Spleen (tissue), 11 donors: ENCODE measurements around the gene LRP1B. TPM values are rescaled to one million over a fixed set of nuclear protein-coding genes. Genes with fewer than 3 reads are reported as not detected.

Experiments used
- DNase-seq: peaks from one replicate; pipeline ENCODE4 v3.0.0-alpha.2; 2020
- H3K27ac ChIP-seq, 8 donors: fragments of 200-600 bp; sonication (generic) in 7 of 8; 1 replicate in 4 of 8; 2 replicates in 4 of 8; pipeline versions ENCODE4 v1.5.0 to v1.8.0; 2016 to 2021; ENCODE audit warnings: inconsistent platforms in 4 of 8, mild to moderate bottlenecking in 4 of 8, moderate library complexity in 1 of 8
- H3K27me3 ChIP-seq, 7 donors: fragments of 200-600 bp; sonication (generic) in 6 of 7; replicated peaks in 1 of 7; 1 replicate in 4 of 7; 2 replicates in 3 of 7; pipeline versions ENCODE4 v1.5.0 to v1.8.0; 2016 to 2021; ENCODE audit warnings: inconsistent platforms in 3 of 7, mild to moderate bottlenecking in 1 of 7
- H3K36me3 ChIP-seq, 6 donors: fragments of 200-600 bp; sonication (generic) in 5 of 6; 1 replicate in 4 of 6; 2 replicates in 2 of 6; pipeline versions ENCODE4 v1.5.0 to v1.8.0; 2016 to 2021; ENCODE audit warnings: inconsistent platforms in 2 of 6
- H3K4me1 ChIP-seq, 6 donors: fragments of 200-600 bp; sonication (generic) in 5 of 6; 1 replicate in 3 of 6; 2 replicates in 3 of 6; pipeline versions ENCODE4 v1.5.0 to v1.8.0; 2016 to 2021; ENCODE audit warnings: inconsistent platforms in 3 of 6
- H3K4me3 ChIP-seq, 8 donors: fragments of 200-600 bp; sonication (generic) in 7 of 8; 1 replicate in 4 of 8; 2 replicates in 4 of 8; pipeline versions ENCODE4 v1.5.0 to v1.8.0; 2016 to 2021; ENCODE audit warnings: inconsistent platforms in 4 of 8, mild to moderate bottlenecking in 4 of 8, moderate library complexity in 2 of 8
- H3K9me3 ChIP-seq, 8 donors: fragments of 200-600 bp; sonication (generic) in 7 of 8; 1 replicate in 4 of 8; 2 replicates in 4 of 8; pipeline versions ENCODE4 v1.5.0 to v1.8.0; 2016 to 2021; ENCODE audit warnings: inconsistent platforms in 4 of 8
- CTCF ChIP-seq, 11 experiments: fragments of 200-600 bp in 7 of 11; fragments of 450-650 bp in 4 of 11; sonication (generic) in 4 of 11; IDR thresholded peaks in 8 of 11; conservative IDR thresholded peaks in 3 of 11; 1 replicate in 7 of 11; 2 replicates in 4 of 11; pipeline versions ENCODE4 v1.4.0 to v1.8.0; 2016 to 2021; ENCODE audit warnings: antibody characterized with exemption in 11 of 11, inconsistent platforms in 4 of 11, mild to moderate bottlenecking in 1 of 11
- POLR2A ChIP-seq, 3 donors: fragments of 450-650 bp; IDR thresholded peaks; one replicate each; pipeline ENCODE4 v1.5.1; 2017; ENCODE audit warnings: antibody characterized with exemption in 3 of 3, mild to moderate bottlenecking in 1 of 3
- POLR2AphosphoS5 ChIP-seq, 3 donors: sonication (generic); formaldehyde crosslinking; IDR thresholded peaks; one replicate each; pipeline ENCODE4 v1.5.1; 2017; ENCODE audit warnings: antibody characterized with exemption in 3 of 3
- WGBS, 5 donors: extraction: QIAGEN DNeasy Blood & Tissue Kit in 3 of 5; methylation state at CpG; one replicate each; pipeline versions ENCODE4 v1.1.5 to v1.1.7; 2013 to 2018; 5-methylcytosine and 5-hydroxymethylcytosine counted together
- intact Hi-C: fragments of 100-400 bp; cut with DNase I; formaldehyde crosslinking; loops from one replicate; pipeline ENCODE4 v1.15.0; 2023; ENCODE audit warnings: low total_unique reads
- polyA plus RNA-seq, 3 donors: library from polyadenylated mRNA; stranded (reverse); fragments of 200-250 nt; gene quantifications; one replicate each; pipeline ENCODE4 v1.2.1, GENCODE V29; 2013
- total RNA-seq, 7 donors: library from RNA; depleted of rRNA in 3 of 7; stranded (reverse); fragments of >200 nt in 3 of 7; fragmentation: NEBNext Ultra II Directional in 4 of 7; extraction: Animal tissue kit (Norgen Biotek cat#: 25700) in 4 of 7; gene quantifications; one replicate each; pipeline versions ENCODE4 v1.1.0 to v1.2.1, GENCODE V29; 2016 to 2021
- donor health status: healthy with polysubstance abuse.
- donor health status: DM: no; HTN: no; CAD: no; lungs with moderate emphysema.
- donor health status: DM: no; HTN: no; CAD: no.
- donor health status: Bipolar disorder and iron deficiency.
- donor health status: healthy.
- donor health status: DM: no; HTN: no; CAD: no.
- donor health status: DM: yes; HTN: yes; CAD: no.

LRP1B gene
- total and polyA plus RNA-seq, 10 donors = 0.02 to 0.85 (median 0.08) TPM; not detected in 2

GRCh38 chr2:142065700-142066099 lies 65.1 kb downstream of the LRP1B start:
- TF ChIP-seq POLR2A (IDR thresholded peaks at IDR 0.05) (no peak), POLR2AphosphoS5 (IDR thresholded peaks at IDR 0.05) (no peak), CTCF (IDR thresholded peaks at IDR 0.05 in 8 of 11, conservative IDR thresholded peaks at IDR 0.05 in 3 of 11) (no peak)
- Histone ChIP-seq H3K4me1 (no peaks in the 10 kb centered on the region), H3K36me3 (no peaks in the 10 kb centered on the region), H3K27ac (no peak overlapping the region), H3K4me3 (no peak overlapping the region), H3K9me3 (no peaks in the 10 kb centered on the region), H3K27me3 (no peaks in the 10 kb centered on the region)
- intact Hi-C loops = no loop called here
- no peak for DNase-seq
- 73 to 85% (median 76%) methylated on average over 3 of the region's 3 CpGs for WGBS, 5 donors

- TF ChIP-seq POLR2A (IDR thresholded peaks at IDR 0.05) = no peak
- TF ChIP-seq POLR2AphosphoS5 (IDR thresholded peaks at IDR 0.05) = no peak
- no peak for TF ChIP-seq CTCF (IDR thresholded peaks at IDR 0.05 in 8 of 11, conservative IDR thresholded peaks at IDR 0.05 in 3 of 11)
- Histone ChIP-seq H3K27ac (no peak overlapping the region), H3K4me3 (no peak overlapping the region), H3K4me1 (no peaks in the 10 kb centered on the region), H3K27me3 (no peaks in the 10 kb centered on the region), H3K36me3 (no peaks in the 10 kb centered on the region), H3K9me3 (no peaks in the 10 kb centered on the region)
- DNase-seq = no peak
- intact Hi-C loops = no loop called here
- WGBS, 5 donors = 86 to 95% (median 91%) methylated on average over 1 of the region's 1 CpG
These were observed 65.7 kb downstream of the LRP1B start for GRCh38 chr2:142065156-142065555.

GRCh38 chr2:142061733-142062132 lies 69.1 kb downstream of the LRP1B start:
- Histone ChIP-seq H3K27ac (no peak overlapping the region), H3K4me1 (no peaks in the 10 kb centered on the region), H3K4me3 (no peak overlapping the region), H3K36me3 (no peaks in the 10 kb centered on the region), H3K27me3 (no peaks in the 10 kb centered on the region), H3K9me3 (no peaks in the 10 kb centered on the region)
- intact Hi-C loops = no loop called here
- DNase-seq = no peak
- WGBS, 5 donors = 63 to 78% (median 70%) methylated on average over 1 of the region's 1 CpG
- TF ChIP-seq POLR2A (IDR thresholded peaks at IDR 0.05) = no peak
- TF ChIP-seq POLR2AphosphoS5 (IDR thresholded peaks at IDR 0.05) = no peak
- TF ChIP-seq CTCF (IDR thresholded peaks at IDR 0.05 in 8 of 11, conservative IDR thresholded peaks at IDR 0.05 in 3 of 11) = no peak

GRCh38 chr2:142058149-142058548 lies 72.7 kb downstream of the LRP1B start:
- Histone ChIP-seq H3K27ac (no peak overlapping the region), H3K4me3 (no peak overlapping the region), H3K27me3 (no peaks in the 10 kb centered on the region), H3K36me3 (no peaks in the 10 kb centered on the region), H3K4me1 (no peaks in the 10 kb centered on the region), H3K9me3 (no peaks in the 10 kb centered on the region)
- 74 to 76% (median 74%) methylated on average over 4 of the region's 4 CpGs for WGBS, 5 donors
- DNase-seq = no peak
- intact Hi-C loops = no loop called here
- TF ChIP-seq CTCF (IDR thresholded peaks at IDR 0.05 in 8 of 11, conservative IDR thresholded peaks at IDR 0.05 in 3 of 11) = no peak
